ENCODE data around the gene NMT1.

GRCh38 chr17:45104907-45105624 lies 43.9 kb downstream of the NMT1 start:
- TF ChIP-seq, protein P1, sequence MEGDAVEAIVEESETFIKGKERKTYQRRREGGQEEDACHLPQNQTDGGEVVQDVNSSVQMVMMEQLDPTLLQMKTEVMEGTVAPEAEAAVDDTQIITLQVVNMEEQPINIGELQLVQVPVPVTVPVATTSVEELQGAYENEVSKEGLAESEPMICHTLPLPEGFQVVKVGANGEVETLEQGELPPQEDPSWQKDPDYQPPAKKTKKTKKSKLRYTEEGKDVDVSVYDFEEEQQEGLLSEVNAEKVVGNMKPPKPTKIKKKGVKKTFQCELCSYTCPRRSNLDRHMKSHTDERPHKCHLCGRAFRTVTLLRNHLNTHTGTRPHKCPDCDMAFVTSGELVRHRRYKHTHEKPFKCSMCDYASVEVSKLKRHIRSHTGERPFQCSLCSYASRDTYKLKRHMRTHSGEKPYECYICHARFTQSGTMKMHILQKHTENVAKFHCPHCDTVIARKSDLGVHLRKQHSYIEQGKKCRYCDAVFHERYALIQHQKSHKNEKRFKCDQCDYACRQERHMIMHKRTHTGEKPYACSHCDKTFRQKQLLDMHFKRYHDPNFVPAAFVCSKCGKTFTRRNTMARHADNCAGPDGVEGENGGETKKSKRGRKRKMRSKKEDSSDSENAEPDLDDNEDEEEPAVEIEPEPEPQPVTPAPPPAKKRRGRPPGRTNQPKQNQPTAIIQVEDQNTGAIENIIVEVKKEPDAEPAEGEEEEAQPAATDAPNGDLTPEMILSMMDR (IDR thresholded peaks at IDR 0.05) = no peak
- no peak for TF ChIP-seq EP300 (IDR thresholded peaks at IDR 0.05)
- no peak for TF ChIP-seq POLR2AphosphoS5 (IDR thresholded peaks at IDR 0.05)
- TF ChIP-seq POLR2A (IDR thresholded peaks at IDR 0.05) = no peak

Data from upper lobe of left lung (tissue), 4 donors.